Inflammatory macrophage treated with lipopolysaccharide for 4 hours (primary cell): ENCODE measurements around the gene MAPK11.

Experiments used
- DNase-seq: peaks from one replicate; pipeline ENCODE4 v3.0.0-alpha.2; 2020

MAPK11 gene

GRCh38 chr22:50259302-50259701 lies 10.9 kb downstream of the MAPK11 start:
- DNase-seq = no peak

DNA sequence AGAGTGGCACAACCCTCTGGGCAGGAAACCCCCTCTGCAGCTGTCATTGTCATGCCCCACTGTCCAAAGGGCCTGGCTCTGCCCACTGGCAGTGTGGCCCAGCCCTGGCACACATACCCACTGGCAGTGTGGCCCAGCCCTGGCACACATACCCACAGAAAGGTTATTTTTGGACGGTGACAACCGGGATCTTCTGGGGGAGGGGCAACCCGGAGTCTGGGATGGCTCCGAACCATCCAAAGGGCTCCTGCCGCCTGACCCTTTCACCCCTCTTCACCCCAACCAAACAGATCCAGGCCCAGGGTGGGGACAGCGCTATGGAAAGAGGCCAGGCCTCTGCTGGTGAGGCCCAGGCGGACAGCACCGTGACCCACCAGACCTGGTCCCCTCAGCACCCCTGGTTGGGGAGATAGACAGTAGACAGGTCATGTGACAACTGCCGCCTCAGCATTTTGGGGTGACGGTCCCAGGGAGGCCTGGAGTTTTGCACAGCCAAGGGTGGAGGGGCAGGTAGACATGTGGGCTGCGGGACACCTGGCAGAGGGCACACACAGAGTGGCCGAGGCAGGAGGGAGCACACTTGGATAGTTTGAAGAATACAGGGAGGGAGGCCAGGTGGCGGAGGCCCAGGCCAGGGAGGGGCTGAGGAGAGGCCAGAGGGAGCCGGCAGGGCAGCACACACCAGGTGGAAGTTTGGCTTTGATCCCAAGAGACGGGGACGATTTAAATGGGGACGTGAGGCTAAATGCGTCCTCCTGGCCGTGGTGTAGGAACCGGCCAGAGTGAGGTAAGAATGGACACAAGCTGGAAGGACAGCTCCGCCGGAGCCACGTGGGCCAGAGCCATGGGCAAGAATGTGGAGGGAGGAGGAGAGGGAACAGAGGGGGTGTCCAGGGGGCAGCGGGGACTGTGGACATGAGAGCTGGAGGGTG lies 11.6 kb downstream of the MAPK11 start:
- DNase-seq = no peak

GRCh38 chr22:50257451-50258360 lies 12.5 kb downstream of the MAPK11 start:
- no peak for DNase-seq

- no peak for DNase-seq
Observed at GRCh38 chr22:50257041-50257440, 13.1 kb downstream of the MAPK11 start.

DNA sequence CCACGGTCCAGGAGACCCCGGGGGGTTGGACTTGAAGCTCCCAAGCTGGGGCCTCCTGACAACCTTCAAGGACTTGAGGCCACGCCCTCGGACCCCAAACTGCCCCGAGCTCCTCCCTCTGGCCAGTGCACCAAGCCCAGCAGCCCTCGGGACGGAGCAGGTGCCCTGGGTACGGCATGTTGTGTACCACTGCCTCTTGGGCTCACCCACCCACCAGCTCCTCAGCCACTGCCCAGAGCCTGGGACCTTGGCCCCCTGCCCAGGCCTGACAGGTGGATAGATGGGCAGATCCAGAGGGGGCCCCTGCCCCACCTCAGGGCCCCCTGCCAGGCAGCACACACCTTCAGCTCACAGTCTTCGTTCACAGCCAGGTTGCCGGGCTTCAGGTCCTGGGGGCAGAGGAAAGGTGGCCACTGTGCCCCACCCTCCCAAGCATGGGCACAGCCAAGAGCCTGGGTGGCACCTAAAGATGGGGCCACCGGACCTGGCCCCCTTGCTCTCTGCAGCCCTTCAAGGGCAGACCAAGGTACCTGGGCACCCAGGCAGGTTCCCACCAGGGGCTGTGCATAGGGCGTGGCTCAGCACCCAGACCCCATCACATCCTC lies 13.8 kb downstream of the MAPK11 start:
- DNase-seq = no peak

GRCh38 chr22:50255607-50256006 lies 14.6 kb downstream of the MAPK11 start:
- DNase-seq = no peak

- DNase-seq = no peak
Observed at GRCh38 chr22:50255099-50255498, 15.1 kb downstream of the MAPK11 start.

- DNase-seq = no peak
Observed at GRCh38 chr22:50253941-50254340, 16.2 kb downstream of the MAPK11 start.

- peak; percentile 50 for DNase-seq
Observed at GRCh38 chr22:50253046-50253915, 16.9 kb downstream of the MAPK11 start.

- DNase-seq = peak; percentile 54
Observed at GRCh38 chr22:50252082-50253045, 17.8 kb downstream of the MAPK11 start.

- DNase-seq = no peak
Observed at GRCh38 chr22:50251477-50252081, 18.6 kb downstream of the MAPK11 start.

GRCh38 chr22:50250555-50251476 lies 19.4 kb downstream of the MAPK11 start, which contains the start of gene HDAC10:
HDAC10 (minus strand) TSS chr22:50251265; CDS start chr22:50251032, 233 bp downstream.
- peak; percentile 87 for DNase-seq

DNA sequence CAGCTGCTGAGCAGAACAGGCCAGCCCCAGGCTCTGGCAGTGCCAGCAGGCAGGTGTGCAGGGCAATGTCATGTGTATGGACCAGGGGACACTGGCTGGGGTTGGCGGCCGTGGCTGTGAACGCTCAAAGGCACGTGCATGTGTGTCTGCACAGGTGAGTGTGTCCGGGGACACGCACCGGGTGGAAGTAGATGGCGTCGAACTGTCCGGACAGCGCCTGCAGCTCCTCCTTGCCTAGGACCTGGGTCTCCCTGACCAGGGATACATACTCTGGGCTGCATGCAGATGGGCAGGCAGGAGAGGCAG lies 20.0 kb downstream of the MAPK11 start:
- no peak for DNase-seq

DNA sequence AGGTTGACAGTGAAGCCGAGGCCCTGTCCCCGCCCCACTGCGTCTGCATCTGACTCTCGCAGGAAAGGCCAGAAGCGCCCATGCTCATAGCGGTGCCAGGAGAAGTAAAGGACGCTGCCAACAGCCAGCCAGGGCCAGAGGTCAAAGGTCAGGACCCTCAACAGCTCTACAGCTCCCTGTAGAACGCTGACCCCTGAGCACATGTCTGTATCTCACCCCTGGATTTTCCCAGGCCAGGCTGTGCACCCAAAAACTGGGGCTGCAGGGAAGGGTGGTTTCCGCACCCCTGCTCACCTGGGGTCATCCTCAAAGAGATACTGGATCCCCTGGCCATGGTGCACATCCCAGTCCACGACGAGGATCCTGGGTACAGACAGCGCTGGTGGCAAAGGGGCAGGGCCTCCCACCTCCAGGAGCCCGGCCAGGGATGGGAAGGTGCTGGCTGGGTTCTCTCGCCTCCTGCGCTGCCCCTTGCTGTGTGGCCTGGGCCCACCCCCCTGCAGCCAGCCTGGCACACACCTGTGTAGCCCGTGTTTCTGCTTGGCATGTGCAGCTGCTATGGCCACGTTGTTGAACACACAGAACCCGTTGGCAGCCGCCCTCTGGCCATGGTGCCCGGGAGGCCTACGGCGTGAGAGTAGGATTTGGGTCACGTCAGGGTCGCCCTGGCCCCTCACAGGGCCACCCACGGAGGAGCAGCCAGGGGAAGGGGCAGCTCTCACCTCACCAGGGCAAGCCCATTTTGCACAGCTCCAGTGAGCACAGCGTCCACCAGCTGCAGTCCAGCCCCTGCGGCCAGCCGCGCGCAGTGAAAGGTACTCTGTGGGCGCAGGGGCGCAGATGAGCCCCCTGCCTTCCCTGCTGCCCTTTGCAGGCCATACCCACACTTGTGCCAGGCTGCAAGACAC lies 20.6 kb downstream of the MAPK11 start:
- DNase-seq = no peak

GRCh38 chr22:50248196-50249081 lies 21.7 kb downstream of the MAPK11 start:
- DNase-seq = no peak

DNA sequence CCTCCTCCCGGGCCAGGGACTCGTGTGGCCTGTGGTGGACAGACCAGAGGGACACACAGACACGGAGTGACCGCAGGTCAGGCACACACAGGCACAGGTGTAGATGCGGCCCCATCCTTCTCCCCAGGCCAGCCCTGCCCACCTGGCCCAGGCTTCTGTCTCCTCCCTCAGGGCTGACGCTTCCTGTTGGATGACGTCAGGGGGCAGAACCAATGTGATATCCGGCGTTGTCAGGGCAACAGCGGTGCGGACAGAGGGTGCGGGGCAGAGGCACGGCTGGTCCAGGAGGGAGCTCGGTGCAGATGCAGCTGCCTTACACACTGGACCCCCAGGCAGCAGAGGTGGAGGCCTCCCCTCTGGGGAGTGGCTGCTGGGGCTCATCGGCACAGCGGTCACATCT lies 22.4 kb downstream of the MAPK11 start:
- peak; percentile 49 for DNase-seq
